Measurements from ENCODE around the gene FCSK. TPM values are rescaled to one million over a fixed set of nuclear protein-coding genes. Genes with fewer than 3 reads are reported as not detected.

FCSK gene
- total RNA-seq, 1 donor from 2014 or later, result 18.8 TPM

GRCh38 chr16:70455910-70456309, 1.5 kb downstream of the FCSK start:
- DNase-seq (ENCODE audit: low spot score, unreplicated experiment), result no peak
- no peaks in the 10 kb centered on the region for H3K36me3 Mint-ChIP-seq (ENCODE audit: insufficient read depth)
- H3K4me3 Mint-ChIP-seq (ENCODE audit: low read depth), result peak overlapping the region; percentile 37
- H3K4me1 Mint-ChIP-seq (ENCODE audit: low read depth), result peaks cover 8% of the 10 kb centered on the region
- no peak for TF ChIP-seq CTCF (IDR thresholded peaks at IDR 0.05; ENCODE audit: unreplicated experiment)
- H3K27me3 Mint-ChIP-seq, result no peaks in the 10 kb centered on the region
- H3K27ac Mint-ChIP-seq, result no peak overlapping the region
- no peaks in the 10 kb centered on the region for H3K9me3 Mint-ChIP-seq (ENCODE audit: low read depth)

DNA sequence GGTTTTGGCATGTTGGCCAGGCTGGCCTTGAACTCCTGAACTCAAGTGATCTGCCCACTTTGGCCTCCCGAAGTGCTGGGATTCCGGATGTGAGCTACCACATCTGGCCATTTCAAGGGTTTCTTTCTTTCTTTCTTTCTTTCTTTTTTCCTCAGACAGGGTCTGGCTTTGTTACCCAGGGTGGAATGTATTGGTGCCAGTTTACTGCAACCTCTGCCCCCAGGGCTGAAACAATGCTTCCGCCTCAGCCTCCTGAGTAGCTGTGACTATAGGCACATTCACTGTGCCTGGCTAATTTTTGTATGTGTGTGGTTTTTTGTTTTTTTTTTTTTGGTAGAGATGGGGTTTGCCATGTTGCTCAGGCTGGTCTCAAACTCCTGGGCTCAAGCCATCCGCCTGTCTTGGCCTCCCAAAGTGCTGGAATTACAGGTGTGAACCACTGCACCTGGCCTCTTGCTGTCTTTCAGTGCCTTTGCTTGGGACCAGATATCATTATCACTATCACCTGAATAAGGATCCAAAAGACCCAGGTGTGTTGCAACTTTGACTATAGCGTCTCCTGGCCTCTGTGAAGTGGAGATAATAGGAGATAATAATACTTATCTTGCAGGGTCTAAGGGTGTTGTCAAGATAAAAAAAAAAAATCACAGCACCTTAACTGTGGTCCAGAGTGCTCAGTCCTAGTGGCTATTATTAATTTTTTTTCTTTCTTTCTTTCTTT, 3.2 kb downstream of the FCSK start:
- no peaks in the 10 kb centered on the region for H3K36me3 Mint-ChIP-seq (ENCODE audit: insufficient read depth)
- no peak overlapping the region for H3K27ac Mint-ChIP-seq
- TF ChIP-seq CTCF (IDR thresholded peaks at IDR 0.05; ENCODE audit: unreplicated experiment), result no peak
- no peaks in the 10 kb centered on the region for H3K9me3 Mint-ChIP-seq (ENCODE audit: low read depth)
- H3K27me3 Mint-ChIP-seq, result no peaks in the 10 kb centered on the region
- no peak for DNase-seq (ENCODE audit: low spot score, unreplicated experiment)
- H3K4me1 Mint-ChIP-seq (ENCODE audit: low read depth), result peaks cover 8% of the 10 kb centered on the region
- H3K4me3 Mint-ChIP-seq (ENCODE audit: low read depth), result no peak overlapping the region

GRCh38 chr16:70460737-70461261, 6.4 kb downstream of the FCSK start:
- no peak overlapping the region for H3K27ac Mint-ChIP-seq
- no peak for TF ChIP-seq CTCF (IDR thresholded peaks at IDR 0.05; ENCODE audit: unreplicated experiment)
- no peaks in the 10 kb centered on the region for H3K4me1 Mint-ChIP-seq (ENCODE audit: low read depth)
- no peaks in the 10 kb centered on the region for H3K36me3 Mint-ChIP-seq (ENCODE audit: insufficient read depth)
- H3K4me3 Mint-ChIP-seq (ENCODE audit: low read depth), result no peak overlapping the region
- no peak for DNase-seq (ENCODE audit: low spot score, unreplicated experiment)
- H3K27me3 Mint-ChIP-seq, result no peaks in the 10 kb centered on the region
- H3K9me3 Mint-ChIP-seq (ENCODE audit: low read depth), result no peaks in the 10 kb centered on the region

GRCh38 chr16:70463235-70463634, 8.8 kb downstream of the FCSK start:
- Mint-ChIP-seq H3K4me1 (ENCODE audit: low read depth) (no peaks in the 10 kb centered on the region), H3K9me3 (ENCODE audit: low read depth) (no peaks in the 10 kb centered on the region), H3K4me3 (ENCODE audit: low read depth) (no peak overlapping the region), H3K27me3 (no peaks in the 10 kb centered on the region), H3K36me3 (ENCODE audit: insufficient read depth) (no peaks in the 10 kb centered on the region), H3K27ac (peak overlapping the region; percentile 42)
- DNase-seq (ENCODE audit: low spot score, unreplicated experiment), result no peak
- TF ChIP-seq CTCF (IDR thresholded peaks at IDR 0.05; ENCODE audit: unreplicated experiment), result no peak

- no peak for TF ChIP-seq CTCF (IDR thresholded peaks at IDR 0.05; ENCODE audit: unreplicated experiment)
- DNase-seq (ENCODE audit: low spot score, unreplicated experiment), result no peak
- H3K9me3 Mint-ChIP-seq (ENCODE audit: low read depth), result no peaks in the 10 kb centered on the region
- no peak overlapping the region for H3K4me3 Mint-ChIP-seq (ENCODE audit: low read depth)
- no peaks in the 10 kb centered on the region for H3K36me3 Mint-ChIP-seq (ENCODE audit: insufficient read depth)
- no peaks in the 10 kb centered on the region for H3K27me3 Mint-ChIP-seq
- H3K4me1 Mint-ChIP-seq (ENCODE audit: low read depth), result peaks cover 2% of the 10 kb centered on the region
- H3K27ac Mint-ChIP-seq, result peak overlapping the region; percentile 42
Measured at GRCh38 chr16:70465999-70466804, 11.8 kb downstream of the FCSK start.
